ENCODE data around the gene ZC3H10. TPM values are rescaled to one million over a fixed set of nuclear protein-coding genes. Genes with fewer than 3 reads are reported as not detected.

Gene ZC3H10
- total and polyA plus RNA-seq, 2 of the 13 experiments (the other 11 are each of a cell fraction or from before 2014, with no cell fraction given) = 0.70 to 2.3 TPM

- TF ChIP-seq, protein P1, sequence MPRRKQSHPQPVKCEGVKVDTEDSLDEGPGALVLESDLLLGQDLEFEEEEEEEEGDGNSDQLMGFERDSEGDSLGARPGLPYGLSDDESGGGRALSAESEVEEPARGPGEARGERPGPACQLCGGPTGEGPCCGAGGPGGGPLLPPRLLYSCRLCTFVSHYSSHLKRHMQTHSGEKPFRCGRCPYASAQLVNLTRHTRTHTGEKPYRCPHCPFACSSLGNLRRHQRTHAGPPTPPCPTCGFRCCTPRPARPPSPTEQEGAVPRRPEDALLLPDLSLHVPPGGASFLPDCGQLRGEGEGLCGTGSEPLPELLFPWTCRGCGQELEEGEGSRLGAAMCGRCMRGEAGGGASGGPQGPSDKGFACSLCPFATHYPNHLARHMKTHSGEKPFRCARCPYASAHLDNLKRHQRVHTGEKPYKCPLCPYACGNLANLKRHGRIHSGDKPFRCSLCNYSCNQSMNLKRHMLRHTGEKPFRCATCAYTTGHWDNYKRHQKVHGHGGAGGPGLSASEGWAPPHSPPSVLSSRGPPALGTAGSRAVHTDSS (CRISPR knock-in tag; conservative IDR thresholded peaks at IDR 0.05) = no peak
- TF ChIP-seq ELK4 (CRISPR knock-in tag; IDR thresholded peaks at IDR 0.05; ENCODE audit: borderline replicate concordance) = peak; percentile 61; the same call in 1 of the 2 replicates
- 0 out of 2 replicates have a peak, but pooled peaks have one; percentile 53 for TF ChIP-seq ZNF557 (CRISPR knock-in tag; IDR thresholded peaks at IDR 0.05)
- peak; percentile 94 for TF ChIP-seq EED (CRISPR knock-in tag; IDR thresholded peaks at IDR 0.05)
- no peak for TF ChIP-seq KIAA2018 (CRISPR knock-in tag; IDR thresholded peaks at IDR 0.05; ENCODE audit: borderline replicate concordance)
- TF ChIP-seq TAF15 (IDR thresholded peaks at IDR 0.05; ENCODE audit: low read depth, low read length, poor library complexity, severe bottlenecking) = peak; percentile 74
- TF ChIP-seq BCL3 (CRISPR knock-in tag; IDR thresholded peaks at IDR 0.05) = peak; percentile 60; the same call in 1 of the 2 replicates
- TF ChIP-seq, protein P2, sequence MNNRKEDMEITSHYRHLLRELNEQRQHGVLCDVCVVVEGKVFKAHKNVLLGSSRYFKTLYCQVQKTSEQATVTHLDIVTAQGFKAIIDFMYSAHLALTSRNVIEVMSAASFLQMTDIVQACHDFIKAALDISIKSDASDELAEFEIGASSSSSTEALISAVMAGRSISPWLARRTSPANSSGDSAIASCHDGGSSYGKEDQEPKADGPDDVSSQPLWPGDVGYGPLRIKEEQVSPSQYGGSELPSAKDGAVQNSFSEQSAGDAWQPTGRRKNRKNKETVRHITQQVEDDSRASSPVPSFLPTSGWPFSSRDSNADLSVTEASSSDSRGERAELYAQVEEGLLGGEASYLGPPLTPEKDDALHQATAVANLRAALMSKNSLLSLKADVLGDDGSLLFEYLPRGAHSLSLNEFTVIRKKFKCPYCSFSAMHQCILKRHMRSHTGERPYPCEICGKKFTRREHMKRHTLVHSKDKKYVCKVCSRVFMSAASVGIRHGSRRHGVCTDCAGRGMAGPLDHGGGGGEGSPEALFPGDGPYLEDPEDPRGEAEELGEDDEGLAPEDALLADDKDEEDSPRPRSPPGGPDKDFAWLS (CRISPR knock-in tag; IDR thresholded peaks at IDR 0.05; ENCODE audit: borderline replicate concordance) = 0 out of 2 replicates have a peak, but pooled peaks have one; percentile 18
- TF ChIP-seq YEATS2 (CRISPR knock-in tag; IDR thresholded peaks at IDR 0.05; ENCODE audit: borderline replicate concordance) = peak; percentile 97
- no peak for TF ChIP-seq SMARCE1 (IDR thresholded peaks at IDR 0.05; ENCODE audit: borderline replicate concordance)
- TF ChIP-seq RNF2 (conservative IDR thresholded peaks at IDR 0.05; ENCODE audit: low read depth) = peak; percentile 92
- no peak for TF ChIP-seq IKZF4 (CRISPR knock-in tag; IDR thresholded peaks at IDR 0.05; ENCODE audit: borderline replicate concordance, low read depth, not compliant biosample characterization)
- no peak for TF ChIP-seq RFXANK (CRISPR knock-in tag; IDR thresholded peaks at IDR 0.05)
- TF ChIP-seq ZNF230 (CRISPR knock-in tag; IDR thresholded peaks at IDR 0.05) = 0 out of 2 replicates have a peak, but pooled peaks have one; percentile 17
These were observed 13.8 kb upstream of the ZC3H10 start, which contains the start of gene PA2G4 (continued) for GRCh38 chr12:56104109-56104814.

All from HepG2 (cell line).